Putamen (tissue), 1 donor: ENCODE measurements around the gene CIRBP.
A peak's percentile ranks its signal among the peaks of the same experiment; 100 is the strongest.

ENCODE experiments used
- DNase-seq: peaks from one replicate; pipeline ENCODE4 v3.0.0-alpha.2; 2016; ENCODE audit warnings: low spot score

Gene CIRBP

DNA sequence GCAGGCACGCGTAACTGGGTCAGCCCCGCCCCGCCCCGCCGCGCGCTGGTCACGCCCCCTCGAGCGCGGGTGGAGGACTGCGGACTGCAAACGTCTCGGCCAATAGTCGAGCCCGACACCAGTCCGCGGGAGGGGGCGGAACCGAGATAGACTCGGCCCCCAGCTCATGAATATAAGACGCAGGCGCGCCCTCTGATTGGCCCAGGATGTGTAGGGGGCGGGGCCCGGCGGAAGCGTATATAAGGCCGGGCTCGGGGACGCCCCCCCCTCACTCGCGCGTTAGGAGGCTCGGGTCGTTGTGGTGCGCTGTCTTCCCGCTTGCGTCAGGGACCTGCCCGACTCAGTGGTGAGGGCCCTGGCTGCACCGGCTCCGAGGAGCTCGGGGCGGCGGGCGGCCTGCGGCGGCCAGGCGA lies at the start of gene CIRBP:
CIRBP (plus strand) TSS at position 268 of the 413 bp plus-strand sequence. CDS start 1,602 bp downstream, outside the sequence.
- peak; percentile 99 for DNase-seq

GRCh38 chr19:1219786-1220476 lies 49.2 kb upstream of the CIRBP start:
- DNase-seq, result no peak

DNA sequence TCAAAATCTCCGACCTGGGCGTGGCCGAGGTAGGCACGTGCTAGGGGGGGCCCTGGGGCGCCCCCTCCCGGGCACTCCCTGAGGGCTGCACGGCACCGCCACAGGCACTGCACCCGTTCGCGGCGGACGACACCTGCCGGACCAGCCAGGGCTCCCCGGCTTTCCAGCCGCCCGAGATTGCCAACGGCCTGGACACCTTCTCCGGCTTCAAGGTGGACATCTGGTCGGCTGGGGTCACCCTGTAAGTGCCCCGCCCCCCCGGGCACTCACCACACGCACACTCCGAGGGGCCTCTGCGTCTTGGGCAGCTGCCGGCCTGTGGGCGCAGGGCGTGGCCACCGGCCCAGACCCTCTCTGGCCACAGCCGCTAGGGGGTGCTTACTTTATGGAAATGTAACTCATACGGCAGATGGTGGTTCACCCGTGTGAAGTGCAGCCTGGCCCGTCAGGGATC lies 48.6 kb upstream of the CIRBP start:
- DNase-seq, result no peak

DNA sequence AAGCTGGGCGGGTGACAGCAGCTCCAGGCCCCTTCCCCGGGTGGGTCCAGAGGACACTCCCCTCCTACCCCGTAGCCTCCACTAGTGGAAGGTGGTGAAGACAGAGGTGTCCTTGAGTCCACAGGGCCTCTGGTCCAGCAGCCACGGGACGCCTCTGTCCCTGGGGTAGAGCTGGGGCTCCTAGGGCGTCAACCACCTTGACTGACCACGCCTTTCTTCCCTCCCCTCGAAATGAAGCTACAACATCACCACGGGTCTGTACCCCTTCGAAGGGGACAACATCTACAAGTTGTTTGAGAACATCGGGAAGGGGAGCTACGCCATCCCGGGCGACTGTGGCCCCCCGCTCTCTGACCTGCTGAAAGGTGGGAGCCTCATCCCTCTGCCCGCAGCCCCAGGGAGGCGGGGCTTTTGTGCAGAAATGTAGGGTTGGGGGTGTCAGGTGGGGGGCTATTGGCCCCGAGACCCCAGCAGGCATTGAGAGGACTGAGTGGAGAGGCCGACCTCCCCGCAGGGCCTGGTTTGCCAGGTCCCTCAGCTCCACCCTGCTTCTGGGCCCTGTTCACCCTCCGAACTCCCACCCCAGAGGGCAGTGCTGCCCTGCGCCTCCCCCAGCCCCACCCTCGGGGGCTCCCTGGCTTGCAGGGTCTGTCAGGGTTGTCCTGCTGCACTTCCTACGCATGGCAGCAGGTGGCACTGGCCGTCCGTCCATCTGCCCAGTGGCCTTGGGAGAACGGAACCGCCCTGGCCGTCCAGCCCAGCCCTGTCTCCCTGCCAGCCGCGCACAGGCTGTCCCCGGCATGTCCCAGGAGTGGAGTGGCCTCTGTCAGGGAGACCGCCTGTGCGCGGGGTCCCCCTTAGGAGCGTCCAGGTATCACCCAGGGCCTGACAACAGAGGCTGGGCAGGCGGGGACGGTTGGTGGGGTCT lies 47.9 kb upstream of the CIRBP start:
- no peak for DNase-seq

DNA sequence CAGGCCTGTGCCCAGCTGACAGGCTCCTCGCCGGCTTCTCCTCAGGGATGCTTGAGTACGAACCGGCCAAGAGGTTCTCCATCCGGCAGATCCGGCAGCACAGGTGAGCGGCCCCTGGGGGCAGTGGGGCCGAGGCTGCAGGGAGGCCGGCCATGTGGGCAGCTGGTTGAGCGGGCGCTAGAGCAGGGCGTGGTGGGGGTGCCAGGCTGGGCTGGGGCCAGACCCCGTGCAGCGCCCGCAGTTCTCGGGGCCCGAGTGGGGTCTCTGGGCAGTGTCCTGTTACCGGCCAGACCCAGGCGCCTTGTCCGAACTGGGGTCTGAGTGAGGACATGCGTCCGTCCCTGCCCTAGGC lies 47.3 kb upstream of the CIRBP start:
- DNase-seq, result no peak

- DNase-seq, result no peak
These were observed 46.7 kb upstream of the CIRBP start for GRCh38 chr19:1222394-1222793.

DNA sequence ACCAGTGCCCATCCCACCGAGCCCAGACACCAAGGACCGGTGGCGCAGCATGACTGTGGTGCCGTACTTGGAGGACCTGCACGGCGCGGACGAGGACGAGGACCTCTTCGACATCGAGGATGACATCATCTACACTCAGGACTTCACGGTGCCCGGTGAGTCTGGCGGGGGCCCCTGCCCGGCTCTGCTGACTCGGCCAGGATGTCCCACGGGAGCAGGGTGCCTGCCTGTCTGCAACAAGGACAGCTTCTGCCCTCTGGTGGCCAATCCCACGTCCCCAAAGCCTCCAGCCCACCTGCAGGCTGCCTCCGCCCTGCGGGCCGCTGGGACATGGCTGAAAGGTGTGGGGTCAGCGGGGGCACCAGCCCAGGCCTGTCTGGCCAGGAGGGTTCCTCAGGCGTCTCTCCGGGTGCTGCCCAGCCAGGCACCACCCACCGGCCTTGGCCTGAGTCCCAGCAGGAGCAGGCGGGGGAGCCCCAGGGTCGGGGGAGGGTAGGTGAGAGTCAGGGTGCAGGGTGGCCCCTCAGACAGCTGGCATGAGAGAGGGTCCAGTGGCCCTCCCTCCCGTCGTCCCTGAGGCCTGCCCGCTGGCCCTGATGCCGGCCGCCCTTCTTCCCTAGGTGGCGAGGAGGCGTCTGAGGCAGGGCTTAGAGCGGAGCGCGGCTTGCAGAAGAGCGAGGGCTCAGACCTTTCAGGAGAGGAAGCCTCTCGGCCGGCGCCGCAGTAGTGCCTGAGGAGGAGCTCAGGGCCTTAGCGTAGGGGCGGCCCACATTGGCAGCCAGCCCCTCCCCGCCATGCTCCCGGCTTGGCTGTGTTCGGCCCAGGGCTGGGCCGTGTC lies 45.9 kb upstream of the CIRBP start:
- no peak for DNase-seq

DNA sequence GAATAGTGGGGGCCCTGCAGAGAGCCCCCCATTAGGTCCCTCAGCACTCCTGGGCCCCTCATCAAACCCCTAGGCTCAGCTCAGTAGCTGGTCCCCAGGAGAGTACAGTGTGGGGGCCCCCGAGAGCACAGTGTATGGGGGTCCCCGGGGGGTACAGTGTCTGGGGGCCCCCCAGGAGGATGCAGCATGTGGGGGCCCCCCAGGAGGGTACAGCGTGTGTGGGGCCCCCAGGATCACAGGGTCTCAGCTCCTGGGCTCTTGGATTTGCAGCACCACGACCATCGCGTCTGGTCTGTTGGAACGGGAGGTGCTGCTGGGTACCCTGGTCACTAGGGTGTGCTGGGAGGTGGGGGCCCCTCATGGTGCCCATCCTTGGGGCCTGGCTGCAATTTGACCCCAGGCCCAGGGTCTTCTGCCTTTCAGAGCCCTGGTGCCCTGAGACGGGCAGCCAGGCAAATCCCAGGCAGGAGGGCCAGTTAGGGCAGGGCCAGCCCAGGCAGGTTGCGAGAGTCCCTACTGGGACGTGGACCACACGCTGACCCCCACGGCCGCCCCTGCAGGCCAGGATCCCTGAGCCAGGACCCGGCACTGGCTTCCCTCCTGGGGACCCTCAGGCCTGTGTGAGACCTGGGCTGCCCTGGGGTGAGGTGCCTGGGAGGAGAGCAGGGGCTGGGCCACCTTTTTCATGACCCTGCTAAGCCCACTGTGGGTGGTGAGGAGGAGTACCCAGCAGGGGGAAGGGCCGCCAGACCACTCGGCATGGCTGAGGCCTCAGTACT lies 44.9 kb upstream of the CIRBP start:
- DNase-seq, result no peak

- DNase-seq, result no peak
These were observed 44.3 kb upstream of the CIRBP start for GRCh38 chr19:1224847-1225246.

- no peak for DNase-seq
These were observed 43.5 kb upstream of the CIRBP start for GRCh38 chr19:1225440-1226226.

DNA sequence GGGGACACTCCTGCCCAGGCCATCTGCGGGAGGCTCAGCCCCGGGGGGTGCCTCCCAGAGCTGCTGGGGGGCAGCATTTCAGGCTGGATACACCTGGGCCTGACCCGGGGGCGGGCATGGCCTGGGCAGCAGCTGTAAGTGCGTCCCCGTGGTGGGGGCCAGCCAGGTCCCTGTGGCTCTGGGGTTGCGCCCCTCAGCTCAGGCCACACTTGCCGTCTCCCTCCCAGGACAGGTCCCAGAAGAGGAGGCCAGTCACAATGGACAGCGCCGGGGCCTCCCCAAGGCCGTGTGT lies 43.0 kb upstream of the CIRBP start:
- DNase-seq, result no peak

DNA sequence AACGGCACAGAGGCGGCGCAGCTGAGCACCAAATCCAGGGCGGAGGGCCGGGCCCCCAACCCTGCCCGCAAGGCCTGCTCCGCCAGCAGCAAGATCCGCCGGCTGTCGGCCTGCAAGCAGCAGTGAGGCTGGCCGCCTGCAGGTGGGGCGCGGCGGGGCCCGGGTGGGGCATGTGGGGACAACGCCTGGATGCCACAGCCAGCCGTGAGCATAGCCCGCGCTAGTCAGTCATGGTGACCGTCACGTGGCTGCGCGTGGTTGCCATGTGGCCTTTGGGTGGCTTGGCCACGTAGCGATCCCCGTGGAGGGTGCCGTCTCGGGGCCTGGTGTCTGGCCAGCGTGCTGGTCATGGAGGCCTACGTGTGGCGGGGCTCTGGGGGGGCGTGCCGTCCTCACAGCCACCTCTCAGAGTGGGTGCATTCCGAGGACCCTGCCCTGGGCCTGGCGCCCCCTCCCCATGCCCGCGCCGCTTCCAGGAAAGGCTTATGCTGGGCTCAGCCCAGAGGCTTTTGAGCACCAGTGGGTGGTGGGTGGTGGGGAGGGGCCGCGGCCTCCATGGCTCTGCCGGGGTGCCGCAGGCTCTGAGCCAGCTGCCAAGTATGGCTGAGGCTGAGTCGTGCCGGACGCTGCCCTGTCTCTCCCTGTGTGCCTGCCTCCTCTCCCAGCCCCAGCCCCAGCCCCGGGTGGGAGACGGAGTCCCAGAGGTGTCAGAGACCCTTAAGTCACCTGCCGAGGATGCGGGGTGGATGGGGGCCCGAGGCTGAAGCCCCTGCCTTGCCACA lies 42.4 kb upstream of the CIRBP start:
- no peak for DNase-seq

- no peak for DNase-seq
These were observed 41.7 kb upstream of the CIRBP start for GRCh38 chr19:1227304-1228054.

- no peak for DNase-seq
These were observed 40.8 kb upstream of the CIRBP start for GRCh38 chr19:1228161-1228957.

DNA sequence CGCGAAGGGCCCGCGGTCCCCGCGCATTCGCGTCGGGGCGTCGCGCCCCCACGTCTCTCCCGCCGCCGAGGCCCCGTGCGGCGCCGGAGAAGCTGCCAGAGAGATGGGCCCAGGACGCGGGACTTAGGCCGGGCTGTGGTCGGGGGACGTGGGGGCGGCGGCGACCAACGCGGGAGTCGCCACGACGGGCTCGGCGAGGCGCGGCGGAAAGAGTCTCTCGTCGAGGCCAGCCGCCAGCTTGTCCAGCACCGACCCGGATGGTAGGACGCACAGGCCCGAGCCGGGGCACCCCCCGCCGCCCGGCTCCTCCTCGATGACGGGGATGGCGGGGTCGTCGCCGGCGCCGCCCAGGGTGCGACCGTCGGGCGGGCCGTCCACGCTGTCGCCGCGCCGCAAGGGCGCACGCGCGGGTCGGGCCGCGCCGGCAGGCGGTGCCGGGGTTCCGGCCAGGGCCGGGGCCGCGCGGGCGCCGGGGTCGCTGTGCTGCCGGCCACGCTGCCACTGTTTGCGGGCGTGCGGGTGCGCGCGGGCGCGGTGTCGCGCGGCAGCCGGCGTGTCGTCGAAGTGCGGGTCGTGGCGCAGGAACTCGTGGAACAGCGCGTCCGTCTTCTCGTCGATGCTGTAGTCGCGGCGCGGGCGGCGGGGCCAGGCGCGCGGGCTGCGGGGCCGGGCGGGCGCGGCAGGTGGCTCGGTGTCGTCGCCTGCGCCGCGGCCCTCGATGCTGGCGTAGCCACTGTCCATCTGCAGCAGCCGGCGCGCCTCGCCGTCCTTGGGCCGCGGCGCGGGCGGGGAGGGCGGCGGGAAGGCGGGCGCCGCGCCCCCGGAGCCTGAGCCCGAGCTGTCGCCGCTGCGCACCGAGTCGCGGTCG lies 39.8 kb upstream of the CIRBP start:
- DNase-seq, result no peak

GRCh38 chr19:1229924-1230782 lies 39.0 kb upstream of the CIRBP start:
- DNase-seq, result no peak
